PFSK-1 (cell line): Measurements from ENCODE around the gene QSER1.

ENCODE experiments used
- FOXP2 ChIP-seq: optimal IDR thresholded peaks from 2 replicates; pipeline ENCODE3; 2011; ENCODE audit warnings: borderline replicate concordance, control low read depth, inconsistent platforms; ENCODE audit not compliant: insufficient read depth; ENCODE audit errors: extremely low read length, extremely low read depth
- POLR2AphosphoS5 ChIP-seq: IDR thresholded peaks from 2 replicates; pipeline ENCODE4 v1.6.1; 2012; ENCODE audit warnings: low read depth, mild to moderate bottlenecking, control low read depth, low read length, moderate library complexity
- REST ChIP-seq, 2 experiments: IDR thresholded peaks; 2 replicates each; pipeline versions ENCODE4 v1.6.1 to v1.8.0; 2011 to 2012; ENCODE audit warnings: low read depth in 2 of 2, low read length in 2 of 2, control low read depth in 1 of 2, inconsistent platforms in 1 of 2, mild to moderate bottlenecking in 1 of 2, moderate library complexity in 1 of 2; ENCODE audit not compliant: insufficient read depth in 1 of 2
- SIN3A ChIP-seq: IDR thresholded peaks from 2 replicates; pipeline ENCODE4 v1.6.1; 2012; ENCODE audit warnings: mild to moderate bottlenecking, low read length, moderate library complexity, borderline replicate concordance; ENCODE audit not compliant: insufficient read depth
- TAF1 ChIP-seq: IDR thresholded peaks from 2 replicates; pipeline ENCODE4 v1.6.1; 2012; ENCODE audit warnings: low read length, control low read depth, borderline replicate concordance; ENCODE audit not compliant: insufficient read depth

- TF ChIP-seq TAF1 (no peak), POLR2AphosphoS5 (no peak), REST (IDR thresholded peaks at IDR 0.05; ENCODE audit: insufficient read depth in 1 of 2, low read depth in 2 of 2, low read length in 2 of 2) (no peak), FOXP2 (no peak), SIN3A (no peak)
Measured at GRCh38 chr11:32985600-32985999, 93.0 kb downstream of the QSER1 start.
